ENCODE measurements around the gene USHBP1.

DNA sequence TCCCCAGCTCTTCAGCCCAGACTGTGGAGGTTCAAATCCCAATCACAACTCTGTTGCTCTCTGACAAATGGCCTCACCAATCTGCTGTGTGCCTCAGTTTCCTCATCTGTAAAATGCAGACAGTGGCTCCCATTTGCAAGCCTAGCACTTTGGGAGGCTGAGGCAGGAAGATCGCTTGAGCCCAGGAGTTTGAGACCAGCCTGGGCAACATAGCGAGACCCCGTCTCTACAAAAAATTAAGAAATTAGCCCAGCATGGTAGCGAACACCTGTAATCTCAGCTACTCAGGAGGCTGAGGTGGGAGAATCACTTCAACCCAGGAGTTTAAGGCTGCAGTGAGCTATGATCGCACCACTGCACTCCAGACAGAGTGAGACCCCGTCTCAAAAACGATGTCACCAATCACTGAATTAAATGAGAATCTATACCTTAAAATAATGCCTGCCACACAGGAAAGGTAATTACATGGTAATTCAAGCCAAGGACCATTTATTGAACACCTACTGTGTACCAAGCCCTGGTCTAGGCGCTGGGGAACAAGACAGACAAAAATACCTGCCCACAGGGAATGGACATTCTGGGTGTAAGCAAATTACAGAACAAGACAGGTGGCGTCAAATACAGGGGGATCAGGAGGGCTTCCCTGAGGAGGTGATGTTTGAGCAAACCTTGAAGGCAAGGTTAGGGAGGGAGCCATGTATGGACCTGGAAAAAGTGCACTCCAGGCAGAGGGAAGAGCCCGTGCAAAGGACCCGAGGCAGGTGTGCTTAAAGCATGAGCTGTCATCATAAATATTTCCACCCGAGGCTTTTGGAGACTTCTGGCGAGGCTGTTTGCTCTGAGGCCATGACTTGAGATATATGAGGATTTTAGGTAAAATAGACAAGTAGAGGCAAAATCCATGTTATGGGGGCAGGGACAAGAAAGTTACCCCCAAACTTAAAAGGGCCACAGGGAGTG, 26.5 kb downstream of the USHBP1 start:
- no peak for TF ChIP-seq POLR2A (IDR thresholded peaks at IDR 0.05)
- TF ChIP-seq, protein P1, sequence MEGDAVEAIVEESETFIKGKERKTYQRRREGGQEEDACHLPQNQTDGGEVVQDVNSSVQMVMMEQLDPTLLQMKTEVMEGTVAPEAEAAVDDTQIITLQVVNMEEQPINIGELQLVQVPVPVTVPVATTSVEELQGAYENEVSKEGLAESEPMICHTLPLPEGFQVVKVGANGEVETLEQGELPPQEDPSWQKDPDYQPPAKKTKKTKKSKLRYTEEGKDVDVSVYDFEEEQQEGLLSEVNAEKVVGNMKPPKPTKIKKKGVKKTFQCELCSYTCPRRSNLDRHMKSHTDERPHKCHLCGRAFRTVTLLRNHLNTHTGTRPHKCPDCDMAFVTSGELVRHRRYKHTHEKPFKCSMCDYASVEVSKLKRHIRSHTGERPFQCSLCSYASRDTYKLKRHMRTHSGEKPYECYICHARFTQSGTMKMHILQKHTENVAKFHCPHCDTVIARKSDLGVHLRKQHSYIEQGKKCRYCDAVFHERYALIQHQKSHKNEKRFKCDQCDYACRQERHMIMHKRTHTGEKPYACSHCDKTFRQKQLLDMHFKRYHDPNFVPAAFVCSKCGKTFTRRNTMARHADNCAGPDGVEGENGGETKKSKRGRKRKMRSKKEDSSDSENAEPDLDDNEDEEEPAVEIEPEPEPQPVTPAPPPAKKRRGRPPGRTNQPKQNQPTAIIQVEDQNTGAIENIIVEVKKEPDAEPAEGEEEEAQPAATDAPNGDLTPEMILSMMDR (IDR thresholded peaks at IDR 0.05) = no peak

Measured in testis (tissue), 2 donors.